HG03066 (cell line): ENCODE data around the gene CRYL1.

Experiments used
- ATAC-seq: cut with Tn5 transposase; IDR thresholded peaks from one replicate; pipeline ENCODE4 v1.9.1; 2021; ENCODE audit warnings: low read depth; ENCODE audit not compliant: unreplicated experiment

Gene CRYL1

DNA sequence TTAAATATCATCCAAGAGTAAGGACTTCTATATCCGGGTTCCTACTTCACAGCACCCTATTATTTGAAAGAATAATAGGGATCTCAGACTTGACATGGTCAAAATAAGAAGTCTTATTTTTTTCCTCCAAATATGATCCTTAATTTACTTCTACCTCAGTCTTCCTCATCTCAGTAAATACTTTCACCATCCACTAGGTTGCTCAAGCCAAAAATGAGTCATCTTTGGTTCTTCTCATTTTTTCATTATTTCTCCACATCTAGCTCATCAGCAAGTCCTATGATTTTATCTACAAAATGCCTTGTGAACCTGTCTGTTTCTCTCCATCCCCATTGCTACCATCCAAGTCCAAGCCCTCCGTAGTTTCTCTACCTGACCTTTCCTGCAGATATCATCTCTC is 171.7 kb downstream of the CRYL1 start:
- no peak for ATAC-seq
